PC-9 (cell line): ENCODE measurements around the gene TMEM164. TPM values are rescaled to one million over a fixed set of nuclear protein-coding genes. Genes with fewer than 3 reads are reported as not detected.

ENCODE experiments used
- BruUV-seq: library from RNA; stranded (reverse); fragments of 400-500 nt; replicated peaks from 2 replicates; lab custom pipeline; 2021; lab: Mats Ljungman, UMichigan
- CTCF ChIA-PET: fragments of 300-600 bp; sonication (Branson Sonifier 250); formaldehyde crosslinking; loops from one replicate; lab custom pipeline; 2022; ENCODE audit warnings: antibody characterized with exemption; lab: Charles Lee
- POLR2A ChIA-PET: fragments of 300-600 bp; sonication (Branson Sonifier 250); formaldehyde crosslinking; loops from one replicate; lab custom pipeline; 2022; ENCODE audit warnings: antibody characterized with exemption; ENCODE audit not compliant: unreplicated experiment; lab: Charles Lee
- DNase-seq, 2 experiments: peaks; one replicate each; pipeline versions ENCODE4 v3.0.0 to v3.0.0-alpha.2; 2015 to 2022; ENCODE audit warnings: mixed read lengths in 1 of 2
- H2AFZ ChIP-seq: fragments of 200-600 bp; sonication (generic); 2 replicates; pipeline ENCODE4 v1.8.1; 2017; ENCODE audit warnings: antibody characterized with exemption
- H3F3A ChIP-seq: fragments of 200-600 bp; sonication (generic); 2 replicates; pipeline ENCODE4 v1.8.1; 2017; ENCODE audit warnings: antibody characterized with exemption, mild to moderate bottlenecking, low read depth; ENCODE audit not compliant: insufficient read depth
- H3K27ac ChIP-seq: fragments of 200-600 bp; sonication (generic); 2 replicates; pipeline ENCODE4 v1.6.1; 2016; ENCODE audit warnings: mixed run types
- H3K27me3 ChIP-seq: fragments of 200-600 bp; sonication (generic); 2 replicates; pipeline ENCODE4 v1.6.1; 2016; ENCODE audit warnings: low read depth, mixed run types; ENCODE audit not compliant: insufficient read depth
- H3K36me3 ChIP-seq: fragments of 200-600 bp; sonication (generic); 2 replicates; pipeline ENCODE4 v1.6.1; 2016; ENCODE audit warnings: low read depth, mixed run types
- H3K4me1 ChIP-seq: fragments of 200-600 bp; sonication (generic); replicated peaks from 2 replicates; pipeline ENCODE4 v1.6.1; 2016; ENCODE audit warnings: mixed run types; ENCODE audit not compliant: insufficient read depth
- H3K4me2 ChIP-seq: fragments of 200-600 bp; sonication (generic); 2 replicates; pipeline ENCODE4 v1.6.1; 2017; ENCODE audit warnings: mixed run types
- H3K4me3 ChIP-seq: fragments of 200-600 bp; sonication (generic); 2 replicates; pipeline ENCODE4 v1.6.1; 2016; ENCODE audit warnings: mixed run types
- H3K79me2 ChIP-seq: fragments of 200-600 bp; sonication (generic); 2 replicates; pipeline ENCODE4 v1.6.1; 2017; ENCODE audit warnings: low read depth, mixed run types
- H3K9me2 ChIP-seq: fragments of 200-600 bp; sonication (generic); 2 replicates; pipeline ENCODE4 v1.8.1; 2017; ENCODE audit warnings: mild to moderate bottlenecking; ENCODE audit not compliant: insufficient read depth
- H3K9me3 ChIP-seq: fragments of 200-600 bp; sonication (generic); 2 replicates; pipeline ENCODE4 v1.8.1; 2016; ENCODE audit warnings: low read depth; ENCODE audit not compliant: insufficient read depth
- H4K20me1 ChIP-seq: fragments of 200-600 bp; sonication (generic); 2 replicates; pipeline ENCODE4 v1.8.1; 2017; ENCODE audit not compliant: insufficient read depth
- EZH2 ChIP-seq: fragments of 200-600 bp; sonication (generic); IDR thresholded peaks from 2 replicates; pipeline ENCODE4 v1.8.0; 2017; ENCODE audit warnings: antibody characterized with exemption, low read depth
- intact Hi-C: fragments of 100-400 bp; cut with micrococcal nuclease; formaldehyde crosslinking; loops from one replicate; pipeline ENCODE4 v1.10.0; 2022; ENCODE audit not compliant: unreplicated experiment
- total RNA-seq: library from RNA; stranded (reverse); gene quantifications from 2 replicates; pipeline ENCODE4 v1.2.3, GENCODE V29; 2021
- TF ChIP-seq, protein P1 (sequence below): fragments of 200-600 bp; sonication (generic); conservative IDR thresholded peaks from 2 replicates; pipeline ENCODE4 v1.6.1; 2017; ENCODE audit warnings: mixed run types, antibody characterized with exemption, mild to moderate bottlenecking, moderate library complexity

Gene TMEM164
- total RNA-seq, 1 experiment from 2014 or later = 44.5 TPM

DNA sequence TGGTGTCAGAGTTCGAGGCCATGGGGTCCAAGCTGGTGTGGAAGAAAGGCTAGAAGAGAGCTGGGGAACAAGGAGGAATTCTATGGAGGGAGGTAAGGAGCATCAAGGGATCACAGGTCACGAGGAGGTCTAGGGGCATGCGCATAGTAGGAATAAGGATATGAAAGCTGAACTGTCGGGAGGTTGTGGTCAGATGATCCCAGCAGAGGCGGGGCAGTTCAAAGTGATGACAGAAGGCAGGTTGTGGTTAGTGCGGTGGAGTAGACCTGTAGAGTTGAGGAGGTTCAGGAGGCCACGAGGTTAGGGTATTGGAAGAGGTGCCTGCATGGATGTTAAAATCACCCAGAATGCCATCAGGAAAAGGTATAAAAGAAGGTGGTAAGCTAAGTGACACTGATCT, 156.3 kb downstream of the TMEM164 start:
- Histone ChIP-seq H3F3A (peaks cover 28% of the 10 kb centered on the region), H3K27me3 (no peaks in the 10 kb centered on the region), H3K27ac (no peak overlapping the region), H3K9me3 (no peaks in the 10 kb centered on the region; the same call in 1 of the 2 replicates), H3K79me2 (peaks cover 18% of the 10 kb centered on the region), H3K4me3 (no peak overlapping the region), H3K9me2 (no peaks in the 10 kb centered on the region), H3K36me3 (peaks cover 5% of the 10 kb centered on the region; the same call in 1 of the 2 replicates), H4K20me1 (no peaks in the 10 kb centered on the region), H3K4me1 (peaks cover 37% of the 10 kb centered on the region), H3K4me2 (no peak overlapping the region), H2AFZ (no peak overlapping the region)
- DNase-seq = no peak
- TF ChIP-seq, protein P1, sequence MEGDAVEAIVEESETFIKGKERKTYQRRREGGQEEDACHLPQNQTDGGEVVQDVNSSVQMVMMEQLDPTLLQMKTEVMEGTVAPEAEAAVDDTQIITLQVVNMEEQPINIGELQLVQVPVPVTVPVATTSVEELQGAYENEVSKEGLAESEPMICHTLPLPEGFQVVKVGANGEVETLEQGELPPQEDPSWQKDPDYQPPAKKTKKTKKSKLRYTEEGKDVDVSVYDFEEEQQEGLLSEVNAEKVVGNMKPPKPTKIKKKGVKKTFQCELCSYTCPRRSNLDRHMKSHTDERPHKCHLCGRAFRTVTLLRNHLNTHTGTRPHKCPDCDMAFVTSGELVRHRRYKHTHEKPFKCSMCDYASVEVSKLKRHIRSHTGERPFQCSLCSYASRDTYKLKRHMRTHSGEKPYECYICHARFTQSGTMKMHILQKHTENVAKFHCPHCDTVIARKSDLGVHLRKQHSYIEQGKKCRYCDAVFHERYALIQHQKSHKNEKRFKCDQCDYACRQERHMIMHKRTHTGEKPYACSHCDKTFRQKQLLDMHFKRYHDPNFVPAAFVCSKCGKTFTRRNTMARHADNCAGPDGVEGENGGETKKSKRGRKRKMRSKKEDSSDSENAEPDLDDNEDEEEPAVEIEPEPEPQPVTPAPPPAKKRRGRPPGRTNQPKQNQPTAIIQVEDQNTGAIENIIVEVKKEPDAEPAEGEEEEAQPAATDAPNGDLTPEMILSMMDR = no peak
- no peak for TF ChIP-seq EZH2
- ChIA-PET CTCF (interaction anchor here (0.7 to 1.4 kb wide), 2 partner anchors 9 to 254 kb away, joined by 3 to 6 read pairs; no protein-coding TSS in a partner anchor), POLR2A (no interaction called here)
- intact Hi-C loops = no loop called here
- BruUV-seq = no TSS peak

DNA sequence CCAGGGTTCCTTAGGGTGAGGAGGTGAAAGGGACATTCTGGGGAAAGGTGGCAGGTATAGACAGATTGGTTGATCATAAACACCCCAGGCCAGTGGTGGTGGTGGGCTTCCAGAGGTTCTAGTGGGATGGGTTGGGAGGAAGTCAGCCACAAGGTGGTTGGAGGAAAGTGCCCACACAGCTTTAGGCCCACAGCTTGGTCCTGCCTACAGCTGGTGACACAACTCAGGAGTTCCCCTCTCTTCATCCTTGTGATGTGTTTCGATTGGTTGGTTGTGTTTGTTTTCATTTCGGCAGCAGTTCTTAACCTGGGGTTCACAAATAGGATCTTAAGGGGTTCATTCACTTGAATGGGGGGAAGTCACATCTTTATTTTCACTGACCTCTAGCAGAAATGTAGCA, 157.0 kb downstream of the TMEM164 start:
- no peaks in the 10 kb centered on the region for H3K9me2 ChIP-seq
- H2AFZ ChIP-seq = no peak overlapping the region
- POLR2A ChIA-PET = no interaction called here
- BruUV-seq = no TSS peak
- no peaks in the 10 kb centered on the region for H3K27me3 ChIP-seq
- no peaks in the 10 kb centered on the region for H4K20me1 ChIP-seq
- peaks cover 28% of the 10 kb centered on the region for H3F3A ChIP-seq
- TF ChIP-seq, protein P1 = no peak
- TF ChIP-seq EZH2 = no peak
- intact Hi-C loops = loop anchor here (1.0 to 5.0 kb wide), 4 partner anchors 157 to 687 kb away; no protein-coding TSS in a partner anchor
- CTCF ChIA-PET = interaction anchor here (1.1 to 2.4 kb wide), 6 partner anchors 243 to 267 kb away, joined by 3 to 12 read pairs (median 6); no protein-coding TSS in a partner anchor
- no peak overlapping the region for H3K4me3 ChIP-seq
- no peaks in the 10 kb centered on the region; the same call in 1 of the 2 replicates for H3K9me3 ChIP-seq
- H3K36me3 ChIP-seq = peaks cover 5% of the 10 kb centered on the region; the same call in 1 of the 2 replicates
- no peak for DNase-seq
- H3K4me2 ChIP-seq = no peak overlapping the region
- peaks cover 23% of the 10 kb centered on the region for H3K79me2 ChIP-seq
- H3K4me1 ChIP-seq = peaks cover 38% of the 10 kb centered on the region
- H3K27ac ChIP-seq = no peak overlapping the region

DNA sequence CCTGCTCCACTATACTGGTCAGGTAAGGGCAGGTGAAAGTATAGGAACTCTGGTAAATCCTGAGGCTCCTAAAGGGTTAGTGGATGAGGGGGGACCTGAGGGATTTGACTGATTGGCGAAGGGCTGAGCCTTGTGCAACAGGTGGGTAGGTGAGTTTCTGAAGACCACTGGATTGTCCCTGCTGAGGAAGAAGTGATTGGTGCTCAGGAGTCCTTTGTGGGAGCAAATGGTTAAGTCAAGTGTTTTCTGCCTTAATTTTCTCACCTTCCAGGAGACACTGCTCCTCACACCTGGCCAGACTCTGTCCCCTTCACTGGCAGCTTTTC, 158.4 kb downstream of the TMEM164 start:
- Histone ChIP-seq H3K9me3 (no peaks in the 10 kb centered on the region; the same call in 1 of the 2 replicates), H3K27ac (peak overlapping the region; percentile 75), H3K4me3 (no peak overlapping the region), H2AFZ (no peak overlapping the region), H4K20me1 (no peaks in the 10 kb centered on the region), H3K36me3 (peaks cover 9% of the 10 kb centered on the region; the same call in 1 of the 2 replicates), H3F3A (peaks cover 28% of the 10 kb centered on the region), H3K79me2 (peaks cover 23% of the 10 kb centered on the region), H3K27me3 (no peaks in the 10 kb centered on the region), H3K9me2 (no peaks in the 10 kb centered on the region), H3K4me2 (peak overlapping the region; percentile 34), H3K4me1 (peaks cover 38% of the 10 kb centered on the region)
- no peak for DNase-seq
- TF ChIP-seq, protein P1 = no peak
- TF ChIP-seq EZH2 = no peak
- intact Hi-C loops = loop anchor here (5.0 kb wide), 1 partner anchor 686 kb away; no protein-coding TSS in a partner anchor
- no TSS peak for BruUV-seq
- ChIA-PET POLR2A (interaction anchor here (0.6 kb wide), 3 partner anchors 157 to 263 kb away, joined by 3 to 7 read pairs (median 3); partner anchors contain the start of gene AMMECR1), CTCF (interaction anchor here (1.0 to 2.4 kb wide), 6 partner anchors 235 to 269 kb away, joined by 3 to 12 read pairs (median 6); no protein-coding TSS in a partner anchor)
